Measurements from ENCODE around the gene DNAH2. TPM values are rescaled to one million over a fixed set of nuclear protein-coding genes. Genes with fewer than 3 reads are reported as not detected.

DNAH2 gene
- total and polyA plus RNA-seq, 4 donors: 1.5 to 14.0 (median 7.6) TPM

- H3K27ac ChIP-seq (ENCODE audit: low read depth in 1 of 2, low read length in 1 of 2): no peak overlapping the region
- H3K4me1 ChIP-seq (ENCODE audit: control insufficient read depth in 5 of 5, insufficient read depth in 5 of 5, low read length in 5 of 5): peaks cover 0 to 12% (median 4%) of the 10 kb centered on the region in 5 donors
- no peak overlapping the region for H3K9ac ChIP-seq (ENCODE audit: insufficient read depth in 1 of 2, low read length in 2 of 2)
- peaks cover 8 to 73% (median 37%) of the 10 kb centered on the region in 4 donors for H3K36me3 ChIP-seq (ENCODE audit: control insufficient read depth in 4 of 4, insufficient read depth in 4 of 4, low read length in 4 of 4)
- no peak for TF ChIP-seq CTCF (IDR thresholded peaks at IDR 0.05; ENCODE audit: control extremely low read depth, extremely low read depth)
- DNase-seq (no peak), ATAC-seq (ENCODE audit: insufficient read depth, low FRiP score) (no peak)
- H3K4me3 ChIP-seq: no peak overlapping the region
- H3K27me3 ChIP-seq (ENCODE audit: control insufficient read depth in 3 of 3, insufficient read depth in 3 of 3, low read length in 2 of 3): no peaks in the 10 kb centered on the region
- H3K9me3 ChIP-seq (ENCODE audit: control insufficient read depth in 4 of 4, insufficient read depth in 3 of 4, low read length in 3 of 4): no peaks in the 10 kb centered on the region
- WGBS, 2 donors: 91 to 93% methylated on average over 35 of the region's 35 CpGs
Measured at GRCh38 chr17:7849130-7849750, 131.7 kb downstream of the DNAH2 start.

- H3K4me1 ChIP-seq (ENCODE audit: control insufficient read depth in 5 of 5, insufficient read depth in 5 of 5, low read length in 5 of 5): peaks cover 0 to 7% (median 4%) of the 10 kb centered on the region in 5 donors
- 85 to 90% methylated on average over 12 of the region's 12 CpGs for WGBS, 2 donors
Measured at GRCh38 chr17:7849751-7850504, 132.4 kb downstream of the DNAH2 start.

GRCh38 chr17:7850701-7851437, 133.3 kb downstream of the DNAH2 start:
- H3K36me3 ChIP-seq (ENCODE audit: control insufficient read depth in 4 of 4, insufficient read depth in 4 of 4, low read length in 4 of 4): peaks cover 8 to 69% (median 32%) of the 10 kb centered on the region in 4 donors
- no peak overlapping the region for H3K27ac ChIP-seq (ENCODE audit: low read depth in 1 of 2, low read length in 1 of 2)
- no peak for DNase-seq
- TF ChIP-seq CTCF (IDR thresholded peaks at IDR 0.05; ENCODE audit: control extremely low read depth, extremely low read depth): no peak
- H3K4me1 ChIP-seq (ENCODE audit: control insufficient read depth in 5 of 5, insufficient read depth in 5 of 5, low read length in 5 of 5): peaks cover 0 to 12% (median 0%) of the 10 kb centered on the region in 5 donors
- H3K9me3 ChIP-seq (ENCODE audit: control insufficient read depth in 4 of 4, insufficient read depth in 3 of 4, low read length in 3 of 4): no peaks in the 10 kb centered on the region
- no peak overlapping the region for H3K4me3 ChIP-seq
- H3K27me3 ChIP-seq (ENCODE audit: control insufficient read depth in 3 of 3, insufficient read depth in 3 of 3, low read length in 2 of 3): no peaks in the 10 kb centered on the region
- WGBS, 2 donors: 90 to 93% methylated on average over 17 of the region's 17 CpGs
- H3K9ac ChIP-seq (ENCODE audit: insufficient read depth in 1 of 2, low read length in 2 of 2): no peak overlapping the region
- ATAC-seq (ENCODE audit: insufficient read depth, low FRiP score): no peak

More at GRCh38 chr17:7849751-7850504, 132.4 kb downstream of the DNAH2 start:
- no peak for TF ChIP-seq CTCF (IDR thresholded peaks at IDR 0.05; ENCODE audit: control extremely low read depth, extremely low read depth)
- Histone ChIP-seq H3K4me3 (no peak overlapping the region), H3K36me3 (ENCODE audit: control insufficient read depth in 4 of 4, insufficient read depth in 4 of 4, low read length in 4 of 4) (peaks cover 8 to 73% (median 37%) of the 10 kb centered on the region in 4 donors), H3K9me3 (ENCODE audit: control insufficient read depth in 4 of 4, insufficient read depth in 3 of 4, low read length in 3 of 4) (no peaks in the 10 kb centered on the region), H3K9ac (ENCODE audit: insufficient read depth in 1 of 2, low read length in 2 of 2) (no peak overlapping the region), H3K27me3 (ENCODE audit: control insufficient read depth in 3 of 3, insufficient read depth in 3 of 3, low read length in 2 of 3) (no peaks in the 10 kb centered on the region), H3K27ac (ENCODE audit: low read depth in 1 of 2, low read length in 1 of 2) (no peak overlapping the region)
- ATAC-seq (ENCODE audit: insufficient read depth, low FRiP score): no peak
- DNase-seq: no peak

Data from lung (tissue), 12 donors.